Fibroblast of pulmonary artery (primary cell): ENCODE results near the gene KEL.

Experiments used
- DNase-seq: peaks from one replicate; pipeline ENCODE4 v3.0.0-alpha.2; 2010; ENCODE audit warnings: low read depth
- H3K4me3 ChIP-seq: replicated peaks from 2 replicates; pipeline ENCODE4 v1.5.1; 2011; ENCODE audit warnings: low read depth, mild to moderate bottlenecking, control low read depth, low read length, moderate library complexity
- TF ChIP-seq, protein P1 (sequence below): IDR thresholded peaks from 2 replicates; pipeline ENCODE4 v1.5.1; 2011; ENCODE audit warnings: mild to moderate bottlenecking, control low read depth, low read length, inconsistent platforms; ENCODE audit errors: missing control alignments

KEL gene

DNA sequence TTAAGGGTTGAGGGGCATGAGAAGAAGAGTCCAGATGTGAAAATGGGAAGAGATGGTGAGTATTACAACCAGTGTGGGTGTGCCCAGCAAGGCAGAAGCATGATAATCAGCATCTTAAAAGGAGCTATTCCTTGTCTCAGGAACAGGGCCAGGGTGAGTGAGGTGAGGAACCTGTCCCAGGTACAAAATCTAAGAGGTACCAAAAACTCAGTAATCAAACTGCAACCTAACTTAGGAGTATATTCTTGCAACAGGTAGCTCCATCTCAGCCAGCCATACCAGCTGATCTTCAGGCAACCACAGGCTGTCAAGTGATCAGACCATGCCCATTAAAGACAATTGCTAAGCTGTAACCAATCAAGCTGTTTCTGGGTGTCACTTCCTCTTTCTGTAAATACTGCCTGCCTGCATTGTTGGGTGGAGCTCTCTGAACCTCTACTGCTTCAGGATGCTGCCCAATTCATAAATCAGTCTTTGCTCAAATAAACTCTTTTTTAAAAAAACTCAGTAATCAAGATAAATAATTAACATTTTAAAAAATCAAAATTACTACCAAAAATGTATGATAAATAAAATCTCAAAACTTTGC lies 7.4 kb downstream of the KEL start:
- no peak for DNase-seq
- no peak overlapping the region for H3K4me3 ChIP-seq
- TF ChIP-seq, protein P1, sequence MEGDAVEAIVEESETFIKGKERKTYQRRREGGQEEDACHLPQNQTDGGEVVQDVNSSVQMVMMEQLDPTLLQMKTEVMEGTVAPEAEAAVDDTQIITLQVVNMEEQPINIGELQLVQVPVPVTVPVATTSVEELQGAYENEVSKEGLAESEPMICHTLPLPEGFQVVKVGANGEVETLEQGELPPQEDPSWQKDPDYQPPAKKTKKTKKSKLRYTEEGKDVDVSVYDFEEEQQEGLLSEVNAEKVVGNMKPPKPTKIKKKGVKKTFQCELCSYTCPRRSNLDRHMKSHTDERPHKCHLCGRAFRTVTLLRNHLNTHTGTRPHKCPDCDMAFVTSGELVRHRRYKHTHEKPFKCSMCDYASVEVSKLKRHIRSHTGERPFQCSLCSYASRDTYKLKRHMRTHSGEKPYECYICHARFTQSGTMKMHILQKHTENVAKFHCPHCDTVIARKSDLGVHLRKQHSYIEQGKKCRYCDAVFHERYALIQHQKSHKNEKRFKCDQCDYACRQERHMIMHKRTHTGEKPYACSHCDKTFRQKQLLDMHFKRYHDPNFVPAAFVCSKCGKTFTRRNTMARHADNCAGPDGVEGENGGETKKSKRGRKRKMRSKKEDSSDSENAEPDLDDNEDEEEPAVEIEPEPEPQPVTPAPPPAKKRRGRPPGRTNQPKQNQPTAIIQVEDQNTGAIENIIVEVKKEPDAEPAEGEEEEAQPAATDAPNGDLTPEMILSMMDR, result no peak

DNA sequence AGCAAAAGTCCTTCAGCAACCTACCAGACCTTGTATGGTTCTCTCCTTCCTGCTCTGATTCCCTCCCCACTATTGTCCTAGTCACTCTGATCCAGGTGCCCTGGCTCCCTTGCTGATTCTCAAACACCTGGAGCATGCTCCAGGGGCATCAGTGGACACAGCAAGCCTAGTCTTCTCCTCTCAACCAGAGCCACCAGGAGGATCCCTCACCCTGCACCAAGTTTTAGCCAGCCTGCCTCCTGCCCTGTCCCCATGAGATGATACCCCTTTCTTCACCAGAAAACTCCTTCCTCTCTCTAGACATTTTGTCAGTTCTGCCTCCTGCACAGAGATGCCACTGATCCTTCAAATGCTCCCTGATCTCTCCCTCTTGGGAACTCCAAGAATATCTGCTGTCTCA lies 11.9 kb downstream of the KEL start:
- no peak for DNase-seq
- H3K4me3 ChIP-seq, result no peak overlapping the region
- TF ChIP-seq, protein P1, result no peak

DNA sequence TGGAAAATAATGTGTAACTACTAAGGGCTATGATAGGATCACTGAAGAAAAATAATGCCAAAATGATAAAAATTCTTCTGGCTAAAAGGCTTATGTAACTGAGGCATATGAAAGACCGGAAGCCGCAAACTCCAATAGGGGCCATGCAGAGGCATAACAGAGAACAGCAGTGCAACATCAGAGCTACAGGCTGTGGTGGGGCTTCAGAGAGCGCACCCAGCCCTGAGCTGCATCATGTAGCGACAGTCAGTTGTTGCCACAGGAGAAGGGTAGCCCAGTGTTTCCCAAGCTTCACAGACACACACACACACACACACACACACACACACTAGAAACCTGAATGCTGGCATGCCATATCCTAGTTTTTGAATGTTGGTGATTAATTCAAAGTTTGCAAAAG lies 13.6 kb downstream of the KEL start:
- H3K4me3 ChIP-seq, result no peak overlapping the region

DNA sequence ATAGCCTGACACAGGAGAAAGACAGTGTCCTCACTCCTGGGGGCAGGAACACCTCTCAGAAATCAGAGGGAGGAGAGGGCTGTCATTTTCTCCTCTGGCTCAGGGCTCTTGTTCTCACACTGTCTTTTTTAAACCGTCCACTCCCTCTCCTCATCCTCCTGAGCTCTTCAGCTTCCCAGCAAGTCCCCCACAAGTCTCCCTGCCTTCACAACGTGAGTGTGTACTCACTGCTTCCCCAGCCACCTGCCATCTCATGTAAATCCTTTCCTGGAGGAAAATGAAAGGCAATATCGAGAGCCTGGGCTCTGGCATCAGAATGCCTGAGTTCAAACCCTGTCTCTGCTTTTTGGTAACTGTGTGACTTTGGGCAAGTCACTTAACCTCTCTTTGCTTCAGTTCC lies 17.2 kb downstream of the KEL start:
- DNase-seq, result no peak
- TF ChIP-seq, protein P1, result no peak
- H3K4me3 ChIP-seq, result no peak overlapping the region

More for the DNA sequence above, 13.6 kb downstream of the KEL start:
- TF ChIP-seq, protein P1, result no peak
- no peak for DNase-seq

DNA sequence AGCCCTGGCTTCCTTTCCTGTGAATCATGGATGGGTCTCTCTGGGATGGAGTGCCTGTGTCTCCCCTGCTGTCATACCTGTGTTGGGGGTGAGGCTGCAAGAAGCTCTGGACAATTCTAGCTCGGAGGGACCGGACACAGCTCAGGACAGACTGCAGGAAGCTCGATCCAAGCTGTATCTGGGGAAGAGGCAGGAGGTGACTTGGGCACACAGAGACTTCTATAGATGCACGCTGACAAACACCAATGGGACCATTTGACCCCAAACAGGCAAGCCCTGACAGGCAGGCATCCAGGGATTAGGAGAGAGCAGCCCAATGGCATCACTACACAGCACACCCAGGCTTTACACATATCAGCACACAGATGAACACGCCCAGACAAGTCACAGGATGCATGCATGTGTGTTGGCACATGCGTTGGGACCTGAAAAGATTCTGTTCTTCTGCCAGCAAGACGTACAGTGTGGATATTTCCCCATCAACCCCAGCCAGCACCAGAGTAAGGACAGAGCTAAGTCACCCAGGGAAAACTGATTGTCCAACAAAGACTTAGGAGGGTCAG lies 18.4 kb downstream of the KEL start:
- DNase-seq, result no peak
- H3K4me3 ChIP-seq, result no peak overlapping the region
- TF ChIP-seq, protein P1, result no peak

DNA sequence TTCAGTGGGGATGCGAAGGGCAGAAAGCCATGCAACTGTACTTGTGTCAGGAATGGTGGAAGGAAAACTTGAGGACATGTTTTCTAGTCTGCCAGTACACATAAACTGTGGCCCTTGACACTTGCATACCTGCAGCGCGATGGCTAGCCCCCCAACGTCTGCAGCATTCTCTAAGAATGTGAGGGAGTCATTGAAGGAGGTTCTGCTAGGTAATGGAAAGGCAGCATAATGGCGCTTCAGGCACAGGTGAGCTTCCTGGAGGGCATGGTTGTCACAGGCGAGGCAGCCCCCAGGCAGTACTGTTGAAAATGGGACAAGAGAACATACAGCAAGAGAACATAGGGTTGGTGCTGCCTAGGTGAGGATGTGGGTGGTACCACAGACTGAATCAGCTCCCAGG lies 19.4 kb downstream of the KEL start:
- H3K4me3 ChIP-seq, result no peak overlapping the region
- no peak for DNase-seq
- TF ChIP-seq, protein P1, result no peak

DNA sequence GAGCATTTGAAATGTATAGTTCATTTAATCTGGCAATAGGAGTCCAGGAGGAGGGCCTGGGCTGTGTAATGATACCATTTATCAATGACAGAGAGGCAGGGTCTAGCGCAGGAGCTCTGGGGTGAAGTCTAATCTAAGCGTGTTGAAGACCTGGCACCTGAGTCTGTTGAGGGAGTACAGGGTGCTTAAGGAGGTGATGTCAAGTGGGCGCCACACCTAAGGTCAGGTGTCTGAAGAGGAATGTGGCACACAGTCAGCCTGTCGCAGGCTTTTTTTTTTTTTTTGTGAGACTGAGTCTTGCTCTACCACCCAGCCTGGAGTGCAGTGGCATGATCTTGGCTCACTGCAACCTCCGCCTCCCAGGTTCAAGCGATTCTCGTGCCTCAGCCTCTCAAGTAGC lies 20.6 kb downstream of the KEL start:
- TF ChIP-seq, protein P1, result no peak
- no peak overlapping the region for H3K4me3 ChIP-seq
- no peak for DNase-seq
